SU-DHL-6 (cell line): Measurements from ENCODE around the gene UQCRHL.

Experiments used
- H2AFZ ChIP-seq: fragments of 200-600 bp; sonication (generic); 2 replicates; pipeline ENCODE4 v1.6.1; 2014; ENCODE audit warnings: low read depth, mild to moderate bottlenecking, moderate library complexity, mixed read lengths, antibody characterized with exemption, low read length; ENCODE audit not compliant: severe bottlenecking
- H3F3A ChIP-seq: fragments of 200-600 bp; shearing (Covaris generic); 2 replicates; pipeline ENCODE4 v1.6.0; 2016; ENCODE audit warnings: antibody characterized with exemption, mild to moderate bottlenecking; ENCODE audit not compliant: insufficient read depth
- H3K27ac ChIP-seq: fragments of 200-600 bp; sonication (generic); 2 replicates; pipeline ENCODE4 v1.5.1; 2016; ENCODE audit warnings: low read depth, mild to moderate bottlenecking, low read length, moderate library complexity, mixed read lengths
- H3K27me3 ChIP-seq: fragments of 200-600 bp; sonication (generic), shearing (Covaris generic); 2 replicates; pipeline ENCODE4 v1.6.0; 2014; ENCODE audit warnings: mild to moderate bottlenecking, low read length
- H3K36me3 ChIP-seq: fragments of 200-600 bp; sonication (generic); 2 replicates; pipeline ENCODE4 v1.6.1; 2014; ENCODE audit warnings: mild to moderate bottlenecking, low read length, mixed read lengths
- H3K4me2 ChIP-seq: fragments of 300-600, 200-600 bp; shearing (Covaris generic), sonication (generic); 2 replicates; pipeline ENCODE4 v1.6.0; 2014; ENCODE audit warnings: low read length, low read depth, mild to moderate bottlenecking; ENCODE audit not compliant: poor library complexity, severe bottlenecking
- H3K4me3 ChIP-seq: fragments of 200-600 bp; sonication (generic); 2 replicates; pipeline ENCODE4 v1.5.1; 2014; ENCODE audit warnings: antibody characterized with exemption, low read length, mild to moderate bottlenecking, mixed read lengths; ENCODE audit not compliant: insufficient read depth, poor library complexity, severe bottlenecking
- H3K79me2 ChIP-seq: fragments of 200-600 bp; sonication (generic); 2 replicates; pipeline ENCODE4 v1.6.1; 2014; ENCODE audit warnings: mild to moderate bottlenecking, low read length, moderate library complexity; ENCODE audit not compliant: insufficient read depth
- H3K9ac ChIP-seq: fragments of 200-600 bp; sonication (generic); 2 replicates; pipeline ENCODE4 v1.7.0; 2014; ENCODE audit warnings: mild to moderate bottlenecking, low read length
- H3K9me2 ChIP-seq: fragments of 200-600 bp; sonication (generic); replicated peaks from 2 replicates; pipeline ENCODE4 v1.6.1; 2014; ENCODE audit warnings: low read length; ENCODE audit not compliant: insufficient read depth
- H3K9me3 ChIP-seq: fragments of 200-600 bp; sonication (generic); 2 replicates; pipeline ENCODE4 v1.6.1; 2014; ENCODE audit warnings: low read length, mixed read lengths; ENCODE audit not compliant: insufficient read depth
- H4K20me1 ChIP-seq: fragments of 200-600 bp; sonication (generic); 2 replicates; pipeline ENCODE4 v1.6.1; 2014; ENCODE audit warnings: low read depth, mild to moderate bottlenecking, antibody characterized with exemption, low read length, moderate library complexity, mixed read lengths
- EZH2phosphoT487 ChIP-seq: fragments of 200-600 bp; sonication (generic), shearing (Covaris generic); conservative IDR thresholded peaks from 2 replicates; pipeline ENCODE4 v1.6.1; 2018; ENCODE audit warnings: mild to moderate bottlenecking, antibody characterized with exemption, low read length, moderate library complexity, mixed read lengths
- TF ChIP-seq, protein P1 (sequence below): fragments of 200-600 bp; sonication (generic); IDR thresholded peaks from one replicate; pipeline ENCODE4 v1.5.1; 2017; ENCODE audit warnings: antibody characterized with exemption, mild to moderate bottlenecking, low read length, moderate library complexity; ENCODE audit not compliant: insufficient read depth, poor library complexity, severe bottlenecking

Gene UQCRHL

DNA sequence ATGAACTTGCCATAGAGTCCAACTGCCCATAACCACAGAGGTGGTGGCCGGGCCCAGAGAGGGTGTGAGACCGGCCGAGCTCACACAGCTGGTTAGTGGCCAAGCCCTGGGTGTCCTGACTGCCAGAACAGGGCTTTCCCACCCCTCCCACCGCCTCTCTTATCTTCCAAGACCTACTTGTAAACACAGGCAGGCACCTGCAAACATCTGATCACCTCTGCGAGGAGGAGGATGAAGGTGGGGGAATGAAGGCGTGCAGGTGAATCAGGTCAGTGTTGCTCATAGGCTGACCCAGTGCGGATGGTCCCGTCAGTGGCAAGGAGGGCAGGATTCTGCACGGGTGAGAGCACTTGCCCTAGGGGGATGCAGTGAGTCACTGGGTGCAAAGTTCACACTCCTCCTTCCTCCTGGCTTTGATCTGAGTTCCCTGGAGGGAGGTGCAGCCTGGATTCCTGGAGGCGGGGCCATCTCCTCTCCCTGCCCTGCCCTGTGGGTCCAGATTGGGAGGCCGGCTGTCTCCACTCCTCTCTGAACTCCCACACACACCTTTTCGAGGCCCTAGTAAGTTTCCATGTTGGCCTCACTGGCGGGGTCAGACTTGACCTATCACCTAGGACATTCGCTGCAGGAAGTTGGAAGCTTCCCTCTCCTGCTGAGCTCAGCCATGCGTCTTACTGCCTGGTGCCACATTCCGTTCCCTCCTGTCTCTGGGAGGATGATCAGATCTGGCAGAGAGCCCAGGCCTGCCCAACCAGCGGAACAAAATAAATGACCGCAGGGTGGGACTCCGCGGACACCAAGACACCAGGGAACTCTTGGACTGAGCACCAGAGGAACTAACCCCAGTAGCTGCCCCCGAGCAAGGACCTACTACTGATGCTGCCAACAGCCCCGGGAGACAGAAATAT, 7.3 kb downstream of the UQCRHL start:
- Histone ChIP-seq H3K9me2 (no peaks in the 10 kb centered on the region), H3K79me2 (no peaks in the 10 kb centered on the region), H3K27me3 (no peaks in the 10 kb centered on the region), H3K4me2 (no peak overlapping the region), H3K27ac (no peak overlapping the region), H3K9me3 (no peaks in the 10 kb centered on the region), H3K36me3 (no peaks in the 10 kb centered on the region), H3F3A (no peaks in the 10 kb centered on the region), H2AFZ (no peak overlapping the region), H4K20me1 (no peaks in the 10 kb centered on the region), H3K4me3 (no peak overlapping the region), H3K9ac (no peak overlapping the region)
- TF ChIP-seq EZH2phosphoT487: no peak
- TF ChIP-seq, protein P1, sequence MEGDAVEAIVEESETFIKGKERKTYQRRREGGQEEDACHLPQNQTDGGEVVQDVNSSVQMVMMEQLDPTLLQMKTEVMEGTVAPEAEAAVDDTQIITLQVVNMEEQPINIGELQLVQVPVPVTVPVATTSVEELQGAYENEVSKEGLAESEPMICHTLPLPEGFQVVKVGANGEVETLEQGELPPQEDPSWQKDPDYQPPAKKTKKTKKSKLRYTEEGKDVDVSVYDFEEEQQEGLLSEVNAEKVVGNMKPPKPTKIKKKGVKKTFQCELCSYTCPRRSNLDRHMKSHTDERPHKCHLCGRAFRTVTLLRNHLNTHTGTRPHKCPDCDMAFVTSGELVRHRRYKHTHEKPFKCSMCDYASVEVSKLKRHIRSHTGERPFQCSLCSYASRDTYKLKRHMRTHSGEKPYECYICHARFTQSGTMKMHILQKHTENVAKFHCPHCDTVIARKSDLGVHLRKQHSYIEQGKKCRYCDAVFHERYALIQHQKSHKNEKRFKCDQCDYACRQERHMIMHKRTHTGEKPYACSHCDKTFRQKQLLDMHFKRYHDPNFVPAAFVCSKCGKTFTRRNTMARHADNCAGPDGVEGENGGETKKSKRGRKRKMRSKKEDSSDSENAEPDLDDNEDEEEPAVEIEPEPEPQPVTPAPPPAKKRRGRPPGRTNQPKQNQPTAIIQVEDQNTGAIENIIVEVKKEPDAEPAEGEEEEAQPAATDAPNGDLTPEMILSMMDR: no peak

GRCh38 chr1:15799004-15799867, 8.2 kb downstream of the UQCRHL start:
- TF ChIP-seq, protein P1: no peak
- Histone ChIP-seq H3K9me2 (no peaks in the 10 kb centered on the region), H3K4me2 (no peak overlapping the region), H3K36me3 (no peaks in the 10 kb centered on the region), H3K4me3 (no peak overlapping the region), H2AFZ (no peak overlapping the region), H3F3A (no peaks in the 10 kb centered on the region), H3K9ac (no peak overlapping the region), H3K9me3 (no peaks in the 10 kb centered on the region), H3K27ac (no peak overlapping the region), H3K27me3 (no peaks in the 10 kb centered on the region), H4K20me1 (no peaks in the 10 kb centered on the region), H3K79me2 (no peaks in the 10 kb centered on the region)

DNA sequence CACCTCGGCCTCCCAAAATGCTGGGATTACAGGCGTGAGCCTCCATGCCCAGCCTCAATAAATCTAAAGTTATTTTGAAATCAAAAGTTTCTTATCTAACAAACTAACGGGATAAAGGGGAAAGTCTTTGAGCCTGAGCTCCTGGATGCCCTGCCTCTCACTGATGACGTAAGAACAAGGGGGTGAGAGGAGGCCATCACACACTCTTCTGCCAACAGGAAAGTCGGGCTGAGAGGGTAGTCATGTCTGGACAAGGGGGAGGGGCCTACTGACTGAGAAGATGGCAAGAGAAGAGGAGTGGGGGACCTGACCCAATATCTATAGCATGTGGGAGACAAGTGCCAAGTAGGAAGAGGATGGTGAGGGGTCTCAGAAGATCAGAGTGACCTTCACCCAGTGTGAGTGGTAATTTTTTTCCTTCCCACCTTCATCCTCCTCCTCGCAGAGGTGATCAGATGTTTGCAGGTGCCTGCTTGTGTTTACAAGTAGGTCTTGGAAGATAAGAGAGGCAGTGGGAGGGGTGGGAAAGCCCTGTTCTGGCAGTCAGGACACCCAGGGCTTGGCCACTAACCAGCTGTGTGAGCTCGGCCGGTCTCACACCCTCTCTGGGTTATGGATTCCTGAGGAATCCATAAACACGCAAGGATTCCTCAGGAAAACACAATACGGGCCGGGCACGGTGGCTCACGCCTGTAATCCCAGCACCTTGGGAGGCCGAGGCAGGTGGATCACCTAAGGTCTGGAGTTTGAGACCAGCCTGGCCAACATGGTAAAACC, 9.6 kb downstream of the UQCRHL start:
- H3K36me3 ChIP-seq: no peaks in the 10 kb centered on the region
- H3K4me2 ChIP-seq: no peak overlapping the region
- TF ChIP-seq, protein P1: no peak
- no peak for TF ChIP-seq EZH2phosphoT487
- H3K4me3 ChIP-seq: no peak overlapping the region
- H4K20me1 ChIP-seq: no peaks in the 10 kb centered on the region
- no peaks in the 10 kb centered on the region for H3K9me3 ChIP-seq
- H3K9ac ChIP-seq: no peak overlapping the region
- no peaks in the 10 kb centered on the region for H3K9me2 ChIP-seq
- no peak overlapping the region for H2AFZ ChIP-seq
- H3K27me3 ChIP-seq: no peaks in the 10 kb centered on the region
- no peaks in the 10 kb centered on the region for H3F3A ChIP-seq
- no peaks in the 10 kb centered on the region for H3K79me2 ChIP-seq
- H3K27ac ChIP-seq: no peak overlapping the region
